ENCODE results near the gene MANF.
A peak's percentile ranks its signal among the peaks of the same experiment; 100 is the strongest.
"Not testable (repeated sequence)": the region's sequence is repeated elsewhere in the genome, so short reads cannot be mapped to it uniquely, and the experiment has no call there.

MANF gene

GRCh38 chr3:51384726-51385473 lies at the start of gene MANF:
MANF (plus strand) TSS chr3:51385291; CDS start chr3:51385343, 52 bp downstream.
- peak; percentile 93 to 98 for DNase-seq (ENCODE audit: low read depth in 2 of 2)

- no peak for DNase-seq (ENCODE audit: low read depth in 2 of 2)
Measured at GRCh38 chr3:51336261-51336660, 48.8 kb upstream of the MANF start.

- DNase-seq (ENCODE audit: low read depth in 2 of 2) = no peak
Measured at GRCh38 chr3:51337666-51338065, 47.4 kb upstream of the MANF start.

GRCh38 chr3:51338632-51339031 lies 46.5 kb upstream of the MANF start:
- no peak for DNase-seq (ENCODE audit: low read depth in 2 of 2)

- no peak for DNase-seq (ENCODE audit: low read depth in 2 of 2)
Measured at GRCh38 chr3:51340013-51340829, 44.9 kb upstream of the MANF start.

GRCh38 chr3:51340989-51341636 lies 44.0 kb upstream of the MANF start:
- no peak for DNase-seq (ENCODE audit: low read depth in 2 of 2)

GRCh38 chr3:51343918-51344687 lies 41.0 kb upstream of the MANF start:
- no peak for DNase-seq (ENCODE audit: low read depth in 2 of 2)

- no peak for DNase-seq (ENCODE audit: low read depth in 2 of 2)
Measured at GRCh38 chr3:51350751-51351150, 34.3 kb upstream of the MANF start.

- no peak for DNase-seq (ENCODE audit: low read depth in 2 of 2)
Measured at GRCh38 chr3:51353131-51353530, 32.0 kb upstream of the MANF start.

- no peak for DNase-seq (ENCODE audit: low read depth in 2 of 2)
Measured at GRCh38 chr3:51353691-51354090, 31.4 kb upstream of the MANF start.

- DNase-seq (ENCODE audit: low read depth in 2 of 2) = no peak
Measured at GRCh38 chr3:51354172-51354571, 30.9 kb upstream of the MANF start.

- DNase-seq (ENCODE audit: low read depth in 2 of 2) = no peak
Measured at GRCh38 chr3:51354731-51355615, 30.1 kb upstream of the MANF start.

- no peak for DNase-seq (ENCODE audit: low read depth in 2 of 2)
Measured at GRCh38 chr3:51355891-51356578, 29.1 kb upstream of the MANF start.

GRCh38 chr3:51357856-51358255 lies 27.2 kb upstream of the MANF start:
- no peak for DNase-seq (ENCODE audit: low read depth in 2 of 2)

- no peak for DNase-seq (ENCODE audit: low read depth in 2 of 2)
Measured at GRCh38 chr3:51358981-51359380, 26.1 kb upstream of the MANF start.

- DNase-seq (ENCODE audit: low read depth in 2 of 2) = no peak
Measured at GRCh38 chr3:51360806-51361205, 24.3 kb upstream of the MANF start.

GRCh38 chr3:51361746-51362145 lies 23.3 kb upstream of the MANF start:
- no peak for DNase-seq (ENCODE audit: low read depth in 2 of 2)

- DNase-seq (ENCODE audit: low read depth in 2 of 2) = no peak
Measured at GRCh38 chr3:51362476-51362875, 22.6 kb upstream of the MANF start.

- not testable (repeated sequence) for DNase-seq (ENCODE audit: low read depth in 2 of 2)
Measured at GRCh38 chr3:51368276-51368675, 16.8 kb upstream of the MANF start.

GRCh38 chr3:51371943-51372557 lies 13.0 kb upstream of the MANF start:
- no peak for DNase-seq (ENCODE audit: low read depth in 2 of 2)
